OCI-LY7 (cell line): ENCODE data around the gene ADCY1. TPM values are rescaled to one million over a fixed set of nuclear protein-coding genes. Genes with fewer than 3 reads are reported as not detected.

Source experiments
- BruUV-seq: library from RNA; stranded (reverse); fragments of 400-500 nt; replicated peaks from 2 replicates; lab custom pipeline; 2021; lab: Mats Ljungman, UMichigan
- CTCF ChIA-PET: fragments of 300-600 bp; sonication (Branson Sonifier 250); formaldehyde crosslinking; loops from one replicate; lab custom pipeline; 2022; ENCODE audit warnings: antibody characterized with exemption; ENCODE audit not compliant: unreplicated experiment; lab: Charles Lee
- POLR2A ChIA-PET: fragments of 300-600 bp; sonication (Branson Sonifier 250); formaldehyde crosslinking; loops from one replicate; lab custom pipeline; 2022; ENCODE audit warnings: antibody characterized with exemption; lab: Charles Lee
- DNase-seq: peaks from one replicate; pipeline ENCODE4 v3.0.0-alpha.2; 2015; ENCODE audit warnings: low spot score
- H2AFZ ChIP-seq: fragments of 200-600 bp; sonication (generic), shearing (Covaris generic); 2 replicates; pipeline ENCODE4 v1.6.1; 2014; ENCODE audit warnings: mild to moderate bottlenecking, antibody characterized with exemption, low read length, moderate library complexity
- H3K27ac ChIP-seq: fragments of 200-600 bp; sonication (generic); 2 replicates; pipeline ENCODE4 v1.5.1; 2014; ENCODE audit warnings: mixed run types, low read depth, mild to moderate bottlenecking, moderate library complexity, low read length, inconsistent platforms; ENCODE audit not compliant: poor library complexity, severe bottlenecking
- H3K36me3 ChIP-seq: fragments of 200-600 bp; sonication (generic); 2 replicates; pipeline ENCODE4 v1.6.1; 2014; ENCODE audit warnings: mild to moderate bottlenecking, antibody characterized with exemption, low read length, moderate library complexity, mixed read lengths; ENCODE audit not compliant: insufficient read depth
- H3K4me1 ChIP-seq: fragments of 200-600 bp; sonication (generic); 2 replicates; pipeline ENCODE4 v1.5.1; 2014; ENCODE audit warnings: mild to moderate bottlenecking, low read length; ENCODE audit not compliant: insufficient read depth, poor library complexity, severe bottlenecking
- H3K4me2 ChIP-seq: fragments of 200-600 bp; sonication (generic); 2 replicates; pipeline ENCODE4 v1.6.1; 2014; ENCODE audit warnings: mild to moderate bottlenecking, low read length
- H3K4me3 ChIP-seq: fragments of 200-600 bp; sonication (generic); 2 replicates; pipeline ENCODE4 v1.5.1; 2014; ENCODE audit warnings: mild to moderate bottlenecking, low read depth, low read length; ENCODE audit not compliant: poor library complexity, severe bottlenecking
- H3K79me2 ChIP-seq: fragments of 200-600 bp; sonication (generic); 2 replicates; pipeline ENCODE4 v1.6.1; 2016; ENCODE audit warnings: low read depth, mild to moderate bottlenecking, low read length, moderate library complexity, mixed read lengths; ENCODE audit not compliant: insufficient read depth
- H3K9me2 ChIP-seq: fragments of 200-600 bp; sonication (generic); 2 replicates; pipeline ENCODE4 v1.6.1; 2016; ENCODE audit warnings: mild to moderate bottlenecking, low read length, mixed read lengths; ENCODE audit not compliant: insufficient read depth
- H3K9me3 ChIP-seq: fragments of 200-600 bp; sonication (generic); 2 replicates; pipeline ENCODE4 v1.6.1; 2014; ENCODE audit warnings: mild to moderate bottlenecking, mixed run types, low read length, mixed read lengths
- H4K20me1 ChIP-seq: fragments of 200-600 bp; sonication (generic); 2 replicates; pipeline ENCODE4 v1.6.1; 2014; ENCODE audit warnings: mild to moderate bottlenecking, antibody characterized with exemption, low read length, moderate library complexity, mixed read lengths; ENCODE audit not compliant: insufficient read depth
- EZH2phosphoT487 ChIP-seq: fragments of 200-600 bp; sonication (generic); IDR thresholded peaks from 2 replicates; pipeline ENCODE4 v1.6.1; 2018; ENCODE audit warnings: low read depth, borderline replicate concordance, mild to moderate bottlenecking, mixed run types, antibody characterized with exemption, low read length, moderate library complexity, mixed read lengths
- intact Hi-C: fragments of 100-400 bp; cut with micrococcal nuclease; formaldehyde crosslinking; loops from one replicate; pipeline ENCODE4 v1.10.0; 2022; ENCODE audit not compliant: unreplicated experiment
- total RNA-seq, 2 experiments: library from RNA; depleted of rRNA in 1 of 2; stranded (reverse); fragments of >200 nt in 1 of 2; shearing (Covaris generic) in 1 of 2; gene quantifications; 2 replicates each; pipeline ENCODE4 v1.2.3, GENCODE V29; 2014 to 2022
- TF ChIP-seq, protein P1 (sequence below): fragments of 200-600 bp; sonication (generic); conservative IDR thresholded peaks from 2 replicates; pipeline ENCODE4 v1.5.1; 2014; ENCODE audit warnings: mild to moderate bottlenecking, antibody characterized with exemption, low read length, moderate library complexity, mixed read lengths

The ADCY1 gene
- total RNA-seq, 2 experiments from 2014 or later = 0.13 TPM; not detected in 1

DNA sequence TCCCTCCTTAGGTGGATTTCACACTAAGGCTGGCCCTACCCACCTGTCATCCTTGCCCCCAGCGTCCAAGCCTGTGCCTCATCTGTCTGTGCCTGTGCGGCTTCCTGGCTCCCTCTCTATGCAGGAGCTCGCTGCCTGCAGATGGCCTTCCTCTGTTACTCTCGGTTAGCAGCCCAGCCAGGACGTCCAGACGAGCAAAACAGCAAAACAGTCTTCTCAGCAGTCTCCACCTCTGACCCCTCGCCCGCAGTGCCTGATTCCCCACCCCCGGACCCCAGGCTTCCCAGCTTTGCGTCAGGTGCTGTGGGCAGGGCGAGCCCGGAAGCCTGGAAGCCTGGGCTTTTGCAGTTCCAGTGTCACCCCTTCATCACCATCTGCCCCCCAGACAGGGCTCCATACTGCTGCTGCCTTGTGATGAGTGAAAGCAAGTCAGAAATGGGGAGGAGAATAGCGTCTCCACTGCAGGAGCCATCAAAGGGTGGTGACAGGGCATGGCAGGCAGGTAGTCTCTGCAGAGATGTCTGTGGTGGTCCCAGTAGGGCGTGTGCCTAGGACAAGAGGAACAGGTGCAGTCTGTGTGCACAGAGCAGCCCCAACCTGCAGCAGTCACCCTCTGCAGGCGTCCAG is 88.5 kb downstream of the ADCY1 start:
- no peak overlapping the region for H2AFZ ChIP-seq
- ChIA-PET CTCF (interaction anchor here (0.6 kb wide), 1 partner anchor 1022 kb away, joined by 3 read pairs; no protein-coding TSS in a partner anchor), POLR2A (interaction anchor here (1.1 kb wide), 1 partner anchor 192 kb away, joined by 4 read pairs; no protein-coding TSS in a partner anchor)
- no TSS peak for BruUV-seq
- intact Hi-C loops = loop anchor here (1.0 kb wide), 1 partner anchor 192 kb away; no protein-coding TSS in a partner anchor
- no peaks in the 10 kb centered on the region for H3K4me1 ChIP-seq
- no peak overlapping the region for H3K4me2 ChIP-seq
- H4K20me1 ChIP-seq = no peaks in the 10 kb centered on the region
- H3K9me2 ChIP-seq = no peaks in the 10 kb centered on the region
- H3K36me3 ChIP-seq = no peaks in the 10 kb centered on the region
- H3K27ac ChIP-seq = no peak overlapping the region
- H3K4me3 ChIP-seq = no peak overlapping the region
- H3K9me3 ChIP-seq = no peaks in the 10 kb centered on the region
- no peaks in the 10 kb centered on the region for H3K79me2 ChIP-seq
- no peak for DNase-seq
- TF ChIP-seq, protein P1, sequence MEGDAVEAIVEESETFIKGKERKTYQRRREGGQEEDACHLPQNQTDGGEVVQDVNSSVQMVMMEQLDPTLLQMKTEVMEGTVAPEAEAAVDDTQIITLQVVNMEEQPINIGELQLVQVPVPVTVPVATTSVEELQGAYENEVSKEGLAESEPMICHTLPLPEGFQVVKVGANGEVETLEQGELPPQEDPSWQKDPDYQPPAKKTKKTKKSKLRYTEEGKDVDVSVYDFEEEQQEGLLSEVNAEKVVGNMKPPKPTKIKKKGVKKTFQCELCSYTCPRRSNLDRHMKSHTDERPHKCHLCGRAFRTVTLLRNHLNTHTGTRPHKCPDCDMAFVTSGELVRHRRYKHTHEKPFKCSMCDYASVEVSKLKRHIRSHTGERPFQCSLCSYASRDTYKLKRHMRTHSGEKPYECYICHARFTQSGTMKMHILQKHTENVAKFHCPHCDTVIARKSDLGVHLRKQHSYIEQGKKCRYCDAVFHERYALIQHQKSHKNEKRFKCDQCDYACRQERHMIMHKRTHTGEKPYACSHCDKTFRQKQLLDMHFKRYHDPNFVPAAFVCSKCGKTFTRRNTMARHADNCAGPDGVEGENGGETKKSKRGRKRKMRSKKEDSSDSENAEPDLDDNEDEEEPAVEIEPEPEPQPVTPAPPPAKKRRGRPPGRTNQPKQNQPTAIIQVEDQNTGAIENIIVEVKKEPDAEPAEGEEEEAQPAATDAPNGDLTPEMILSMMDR = no peak
- TF ChIP-seq EZH2phosphoT487 = no peak

DNA sequence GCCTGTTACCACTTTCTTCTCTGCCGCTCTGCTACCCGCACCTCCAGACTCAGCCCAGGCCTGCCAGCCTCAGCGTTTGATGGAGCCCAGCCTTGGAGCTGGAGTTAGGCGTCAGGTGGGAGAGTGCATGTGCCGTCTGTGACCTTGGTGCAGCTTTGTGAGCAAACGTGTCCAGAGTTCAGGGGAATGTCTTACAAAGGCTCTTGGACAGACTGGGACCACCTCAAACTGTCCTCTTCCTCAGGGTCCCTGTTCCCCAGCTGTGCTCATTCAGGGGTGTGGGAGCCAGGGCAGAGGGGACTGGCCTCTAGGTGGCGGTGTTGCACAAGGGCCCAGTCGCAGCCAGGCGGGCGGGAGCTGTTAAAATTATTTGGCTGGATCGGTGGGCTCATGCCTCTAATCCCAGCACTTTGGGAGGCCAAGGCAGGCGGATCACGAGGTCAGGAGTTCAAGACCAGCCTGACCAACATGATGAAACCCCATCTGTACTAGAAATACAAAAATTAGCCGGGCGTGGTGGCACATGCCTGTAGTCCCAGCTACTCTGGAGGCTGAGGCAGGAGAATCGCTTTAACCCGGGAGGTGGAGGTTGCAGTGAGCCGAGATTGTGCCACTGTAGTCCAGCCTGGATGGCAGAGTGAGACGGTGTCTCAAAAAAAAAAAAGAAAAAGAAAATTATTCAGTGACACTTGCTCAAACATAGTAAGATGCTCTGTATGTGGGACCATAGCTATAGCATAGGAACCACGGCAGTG is 89.2 kb downstream of the ADCY1 start:
- POLR2A ChIA-PET = interaction anchor here (0.5 kb wide), 1 partner anchor 50 kb away, joined by 3 read pairs; no protein-coding TSS in a partner anchor
- CTCF ChIA-PET = interaction anchor here (0.6 to 0.8 kb wide), 4 partner anchors 14 to 1021 kb away, joined by 3 to 6 read pairs (median 4); no protein-coding TSS in a partner anchor
- Histone ChIP-seq H3K9me3 (no peaks in the 10 kb centered on the region), H4K20me1 (no peaks in the 10 kb centered on the region), H3K4me2 (no peak overlapping the region), H3K4me1 (no peaks in the 10 kb centered on the region), H3K79me2 (no peaks in the 10 kb centered on the region), H3K9me2 (no peaks in the 10 kb centered on the region), H3K4me3 (no peak overlapping the region), H3K27ac (no peak overlapping the region), H3K36me3 (no peaks in the 10 kb centered on the region), H2AFZ (no peak overlapping the region)
- TF ChIP-seq, protein P1 = peak; percentile 85
- no peak for TF ChIP-seq EZH2phosphoT487
- BruUV-seq = no TSS peak
- intact Hi-C loops = loop anchor here (1.0 kb wide), 1 partner anchor 191 kb away; no protein-coding TSS in a partner anchor
- DNase-seq = peak; percentile 51
